ENCODE results near the gene SASS6.

DNA sequence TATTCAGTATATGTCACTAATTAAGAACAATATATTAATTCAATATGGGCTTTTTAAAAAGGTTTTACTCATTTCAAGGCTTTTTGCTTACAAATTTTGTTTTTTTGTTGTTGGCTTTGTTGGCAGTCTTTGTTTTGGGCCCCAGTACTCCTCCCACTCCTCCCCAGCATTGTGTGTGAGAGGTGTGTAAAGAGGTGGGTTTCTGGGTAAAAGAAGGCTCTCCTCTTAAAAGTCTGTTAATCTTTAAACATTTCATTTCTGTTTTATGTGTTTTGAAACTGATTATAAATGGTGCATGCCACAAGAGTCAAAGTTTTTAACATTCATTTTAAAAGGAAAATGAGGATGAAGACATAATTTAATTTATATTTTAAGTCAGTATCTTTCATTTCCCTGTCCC lies 79.6 kb downstream of the SASS6 start:
- TF ChIP-seq, protein P1, sequence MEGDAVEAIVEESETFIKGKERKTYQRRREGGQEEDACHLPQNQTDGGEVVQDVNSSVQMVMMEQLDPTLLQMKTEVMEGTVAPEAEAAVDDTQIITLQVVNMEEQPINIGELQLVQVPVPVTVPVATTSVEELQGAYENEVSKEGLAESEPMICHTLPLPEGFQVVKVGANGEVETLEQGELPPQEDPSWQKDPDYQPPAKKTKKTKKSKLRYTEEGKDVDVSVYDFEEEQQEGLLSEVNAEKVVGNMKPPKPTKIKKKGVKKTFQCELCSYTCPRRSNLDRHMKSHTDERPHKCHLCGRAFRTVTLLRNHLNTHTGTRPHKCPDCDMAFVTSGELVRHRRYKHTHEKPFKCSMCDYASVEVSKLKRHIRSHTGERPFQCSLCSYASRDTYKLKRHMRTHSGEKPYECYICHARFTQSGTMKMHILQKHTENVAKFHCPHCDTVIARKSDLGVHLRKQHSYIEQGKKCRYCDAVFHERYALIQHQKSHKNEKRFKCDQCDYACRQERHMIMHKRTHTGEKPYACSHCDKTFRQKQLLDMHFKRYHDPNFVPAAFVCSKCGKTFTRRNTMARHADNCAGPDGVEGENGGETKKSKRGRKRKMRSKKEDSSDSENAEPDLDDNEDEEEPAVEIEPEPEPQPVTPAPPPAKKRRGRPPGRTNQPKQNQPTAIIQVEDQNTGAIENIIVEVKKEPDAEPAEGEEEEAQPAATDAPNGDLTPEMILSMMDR (IDR thresholded peaks at IDR 0.05; ENCODE audit: insufficient read depth, low read depth, low read length) = no peak
- no peak for TF ChIP-seq EZH2 (IDR thresholded peaks at IDR 0.05; ENCODE audit: insufficient read depth, low read length)

All from astrocyte (in vitro differentiated cells and primary cell).